ENCODE measurements around the gene GALNT9.

DNA sequence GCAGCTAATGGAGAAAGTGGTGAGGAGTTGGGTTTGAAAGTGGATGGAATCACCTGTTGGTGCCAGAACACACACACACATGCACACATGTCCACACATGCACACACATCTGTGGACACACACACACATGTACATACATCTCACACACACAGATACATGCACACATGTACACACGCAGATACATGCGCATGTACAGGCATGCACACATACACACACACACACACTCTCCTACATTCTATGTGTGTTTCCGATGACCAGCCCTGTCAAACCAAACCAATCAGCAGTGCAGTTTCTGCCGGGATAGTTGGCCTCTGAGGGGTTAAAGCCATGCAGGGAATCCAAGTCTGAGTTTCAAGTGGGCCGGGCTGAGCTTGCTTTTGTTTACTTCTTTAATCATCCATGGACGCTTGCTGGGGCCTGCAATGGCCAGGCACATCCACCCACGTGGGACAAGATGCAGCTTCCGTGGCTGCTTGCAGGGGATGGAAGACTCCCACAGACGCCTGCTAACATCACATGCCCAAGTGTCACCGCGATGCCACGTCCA is 52.5 kb downstream of the GALNT9 start:
- TF ChIP-seq, protein P1, sequence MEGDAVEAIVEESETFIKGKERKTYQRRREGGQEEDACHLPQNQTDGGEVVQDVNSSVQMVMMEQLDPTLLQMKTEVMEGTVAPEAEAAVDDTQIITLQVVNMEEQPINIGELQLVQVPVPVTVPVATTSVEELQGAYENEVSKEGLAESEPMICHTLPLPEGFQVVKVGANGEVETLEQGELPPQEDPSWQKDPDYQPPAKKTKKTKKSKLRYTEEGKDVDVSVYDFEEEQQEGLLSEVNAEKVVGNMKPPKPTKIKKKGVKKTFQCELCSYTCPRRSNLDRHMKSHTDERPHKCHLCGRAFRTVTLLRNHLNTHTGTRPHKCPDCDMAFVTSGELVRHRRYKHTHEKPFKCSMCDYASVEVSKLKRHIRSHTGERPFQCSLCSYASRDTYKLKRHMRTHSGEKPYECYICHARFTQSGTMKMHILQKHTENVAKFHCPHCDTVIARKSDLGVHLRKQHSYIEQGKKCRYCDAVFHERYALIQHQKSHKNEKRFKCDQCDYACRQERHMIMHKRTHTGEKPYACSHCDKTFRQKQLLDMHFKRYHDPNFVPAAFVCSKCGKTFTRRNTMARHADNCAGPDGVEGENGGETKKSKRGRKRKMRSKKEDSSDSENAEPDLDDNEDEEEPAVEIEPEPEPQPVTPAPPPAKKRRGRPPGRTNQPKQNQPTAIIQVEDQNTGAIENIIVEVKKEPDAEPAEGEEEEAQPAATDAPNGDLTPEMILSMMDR (IDR thresholded peaks at IDR 0.05) = no peak
- no peak for TF ChIP-seq POLR2A (IDR thresholded peaks at IDR 0.05)
- no peak for TF ChIP-seq POLR2AphosphoS5 (IDR thresholded peaks at IDR 0.05)
